CD14-positive monocyte (primary cell): ENCODE measurements around the gene KRTAP5-10. TPM values are rescaled to one million over a fixed set of nuclear protein-coding genes. Genes with fewer than 3 reads are reported as not detected.
"Not testable (repeated sequence)": the region's sequence is repeated elsewhere in the genome, so short reads cannot be mapped to it uniquely, and the experiment has no call there.

ENCODE experiments used
- DNase-seq, 3 donors: peaks; one replicate each; pipeline ENCODE4 v3.0.0-alpha.2; 2011 to 2022
- H2AFZ ChIP-seq: 2 replicates; pipeline ENCODE4 v1.6.0; 2012; ENCODE audit warnings: mild to moderate bottlenecking, low read depth, low read length, inconsistent platforms; ENCODE audit not compliant: insufficient read depth, poor library complexity, severe bottlenecking
- H3K27ac ChIP-seq, 2 donors: 1 replicate in 1 of 2; 2 replicates in 1 of 2; pipeline ENCODE4 v1.5.1; 2012 to 2013; ENCODE audit warnings: low read length in 2 of 2, control low read depth in 1 of 2, inconsistent platforms in 1 of 2, low read depth in 1 of 2, mild to moderate bottlenecking in 1 of 2
- H3K27me3 ChIP-seq, 2 donors: one replicate each; pipeline versions ENCODE4 v1.6.0 to v1.6.1; 2011 to 2013; ENCODE audit warnings: low read length in 2 of 2; ENCODE audit not compliant: control insufficient read depth in 2 of 2, insufficient read depth in 2 of 2
- H3K36me3 ChIP-seq, 2 donors: replicated peaks in 1 of 2; 1 replicate in 1 of 2; 2 replicates in 1 of 2; pipeline versions ENCODE4 v1.5.1 to v1.6.1; 2012 to 2013; ENCODE audit warnings: low read length in 2 of 2, control low read depth in 1 of 2, inconsistent platforms in 1 of 2, mild to moderate bottlenecking in 1 of 2; ENCODE audit not compliant: insufficient read depth in 2 of 2, control insufficient read depth in 1 of 2
- H3K4me1 ChIP-seq, 2 donors: 1 replicate in 1 of 2; 2 replicates in 1 of 2; pipeline versions ENCODE4 v1.5.1 to v1.6.1; 2012 to 2013; ENCODE audit warnings: low read length in 2 of 2, control low read depth in 1 of 2, inconsistent platforms in 1 of 2, mild to moderate bottlenecking in 1 of 2, moderate library complexity in 1 of 2; ENCODE audit not compliant: insufficient read depth in 2 of 2, control insufficient read depth in 1 of 2
- H3K4me2 ChIP-seq: replicated peaks from 2 replicates; pipeline ENCODE3; 2012; ENCODE audit warnings: low read length, moderate library complexity, mild to moderate bottlenecking; ENCODE audit not compliant: poor library complexity, severe bottlenecking; ENCODE audit errors: extremely low read depth
- H3K4me3 ChIP-seq, 3 experiments: fragments of 200-600 bp in 1 of 3; sonication (generic) in 1 of 3; replicated peaks in 1 of 3; 1 replicate in 2 of 3; 2 replicates in 1 of 3; pipeline ENCODE4 v1.5.1; 2011 to 2013; ENCODE audit warnings: low read length in 3 of 3, mild to moderate bottlenecking in 3 of 3, control low read depth in 2 of 3, low read depth in 2 of 3, inconsistent platforms in 1 of 3, moderate library complexity in 1 of 3
- H3K79me2 ChIP-seq: 2 replicates; pipeline ENCODE4 v1.6.0; 2012; ENCODE audit warnings: mild to moderate bottlenecking, control low read depth, inconsistent platforms, low read length, moderate library complexity; ENCODE audit not compliant: insufficient read depth
- H3K9ac ChIP-seq: 2 replicates; pipeline ENCODE4 v1.6.0; 2017; ENCODE audit warnings: low read length, mild to moderate bottlenecking; ENCODE audit not compliant: insufficient read depth, poor library complexity, severe bottlenecking
- H3K9me3 ChIP-seq, 2 donors: replicated peaks in 1 of 2; 1 replicate in 1 of 2; 2 replicates in 1 of 2; pipeline versions ENCODE4 v1.5.1 to v1.6.1; 2012 to 2013; ENCODE audit warnings: low read length in 2 of 2, control low read depth in 1 of 2; ENCODE audit not compliant: control insufficient read depth in 1 of 2, insufficient read depth in 1 of 2
- H4K20me1 ChIP-seq: 2 replicates; pipeline ENCODE4 v1.6.0; 2012; ENCODE audit warnings: mild to moderate bottlenecking, low read length, control low read depth, moderate library complexity; ENCODE audit not compliant: insufficient read depth
- H3K27ac Mint-ChIP-seq, 7 donors: one replicate each; pipeline ENCODE4 v1.8.0; 2020; ENCODE audit warnings: mild to moderate bottlenecking in 7 of 7, mixed read lengths in 7 of 7, moderate library complexity in 6 of 7, inconsistent platforms in 2 of 7
- H3K27me3 Mint-ChIP-seq, 3 donors: one replicate each; pipeline ENCODE4 v1.8.0; 2021 to 2022; ENCODE audit warnings: low read depth in 3 of 3, mild to moderate bottlenecking in 3 of 3, mixed read lengths in 3 of 3, moderate library complexity in 3 of 3, inconsistent platforms in 1 of 3
- H3K36me3 Mint-ChIP-seq, 2 donors: one replicate each; pipeline ENCODE4 v1.8.0; 2020; ENCODE audit warnings: mixed read lengths in 2 of 2, inconsistent platforms in 1 of 2, mild to moderate bottlenecking in 1 of 2
- H3K4me1 Mint-ChIP-seq: one replicate; pipeline ENCODE4 v1.8.0; 2020; ENCODE audit warnings: mild to moderate bottlenecking, mixed read lengths
- H3K4me3 Mint-ChIP-seq, 2 donors: one replicate each; pipeline ENCODE4 v1.8.0; 2020; ENCODE audit warnings: mild to moderate bottlenecking in 2 of 2, mixed read lengths in 2 of 2, moderate library complexity in 1 of 2
- H3K9me3 Mint-ChIP-seq, 7 donors: one replicate each; pipeline ENCODE4 v1.8.0; 2020 to 2022; ENCODE audit warnings: mixed read lengths in 7 of 7, mild to moderate bottlenecking in 6 of 7, moderate library complexity in 6 of 7, inconsistent platforms in 2 of 7
- WGBS: methylation state at CpG from one replicate; pipeline ENCODE4 v1.1.5; 2013; ENCODE audit warnings: missing lambda C conversion rate; ENCODE audit not compliant: insufficient coverage; 5-methylcytosine and 5-hydroxymethylcytosine counted together
- intact Hi-C, 2 donors: fragments of 100-400 bp; cut with micrococcal nuclease; formaldehyde crosslinking; loops; one replicate each; pipeline versions ENCODE4 v1.15.0 to v1.15.1; 2023
- polyA plus RNA-seq, 3 donors: library from polyadenylated mRNA; depleted of rRNA in 1 of 3; unstranded in 2 of 3; stranded (reverse) in 1 of 3; fragments of 300-500 nt in 2 of 3; fragments of >200 nt in 1 of 3; fragmentation: Illumina TruSeq in 2 of 3; gene quantifications; 1 replicate in 2 of 3; 2 replicates in 1 of 3; pipeline ENCODE4 v1.2.3, GENCODE V29; 2012 to 2021
- TF ChIP-seq, protein P1 (sequence below): fragments of 200-600 bp; IDR thresholded peaks from one replicate; pipeline ENCODE4 v1.8.0; 2022; ENCODE audit warnings: antibody characterized with exemption, mild to moderate bottlenecking

Gene KRTAP5-10
- polyA plus RNA-seq, 3 donors, result not detected

DNA sequence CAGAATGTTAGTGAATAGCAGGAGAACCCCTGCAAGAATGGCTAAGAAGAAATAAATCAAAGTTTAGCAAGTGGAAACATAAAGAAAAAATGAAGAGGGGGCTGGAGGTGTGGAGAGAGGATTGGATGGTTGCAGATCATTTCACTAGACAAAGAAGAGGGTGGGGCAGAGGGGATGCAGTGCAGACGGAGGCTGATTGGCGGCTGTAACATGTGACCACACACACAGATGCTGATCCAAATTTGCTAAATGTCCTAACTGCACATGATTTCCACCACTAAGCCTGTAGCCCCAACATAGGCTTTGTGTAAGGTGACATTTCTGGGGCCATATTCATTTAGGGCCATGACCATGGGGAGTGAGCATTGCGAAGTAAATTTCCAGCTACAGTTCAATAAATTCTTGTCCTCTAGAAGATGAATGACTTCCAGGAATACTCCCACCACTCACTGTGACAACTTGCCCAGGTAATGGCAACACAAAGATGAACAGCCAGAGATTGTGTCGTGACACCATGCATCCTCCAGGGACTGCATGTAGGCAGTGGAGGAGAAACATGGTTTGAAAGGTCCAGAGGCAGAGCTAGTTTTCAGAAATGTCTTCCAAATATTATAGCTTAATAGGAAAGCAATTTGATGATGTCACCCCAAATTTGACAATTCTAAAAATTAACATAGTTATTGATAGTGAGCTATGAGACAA lies 10.5 kb downstream of the KRTAP5-10 start:
- intact Hi-C loops, result no loop called here
- Histone ChIP-seq H2AFZ (no peak overlapping the region), H3K4me1 (no peaks in the 10 kb centered on the region), H3K9me3 (no peaks in the 10 kb centered on the region), H3K79me2 (no peaks in the 10 kb centered on the region), H3K27me3 (no peaks in the 10 kb centered on the region), H3K4me2 (no peak overlapping the region), H3K36me3 (no peaks in the 10 kb centered on the region), H3K9ac (no peak overlapping the region), H4K20me1 (no peaks in the 10 kb centered on the region), H3K4me3 (no peak overlapping the region), H3K27ac (no peak overlapping the region)
- H3K36me3 Mint-ChIP-seq, result no peaks in the 10 kb centered on the region
- no CpG with 5 or more reads among the region's 4 CpGs for WGBS
- H3K4me3 Mint-ChIP-seq, result no peak overlapping the region
- H3K4me1 Mint-ChIP-seq, result peaks cover 6% of the 10 kb centered on the region
- H3K27me3 Mint-ChIP-seq, result peaks cover 0 to 6% (median 2%) of the 10 kb centered on the region in 3 donors
- H3K9me3 Mint-ChIP-seq, result no peaks in the 10 kb centered on the region
- TF ChIP-seq, protein P1, sequence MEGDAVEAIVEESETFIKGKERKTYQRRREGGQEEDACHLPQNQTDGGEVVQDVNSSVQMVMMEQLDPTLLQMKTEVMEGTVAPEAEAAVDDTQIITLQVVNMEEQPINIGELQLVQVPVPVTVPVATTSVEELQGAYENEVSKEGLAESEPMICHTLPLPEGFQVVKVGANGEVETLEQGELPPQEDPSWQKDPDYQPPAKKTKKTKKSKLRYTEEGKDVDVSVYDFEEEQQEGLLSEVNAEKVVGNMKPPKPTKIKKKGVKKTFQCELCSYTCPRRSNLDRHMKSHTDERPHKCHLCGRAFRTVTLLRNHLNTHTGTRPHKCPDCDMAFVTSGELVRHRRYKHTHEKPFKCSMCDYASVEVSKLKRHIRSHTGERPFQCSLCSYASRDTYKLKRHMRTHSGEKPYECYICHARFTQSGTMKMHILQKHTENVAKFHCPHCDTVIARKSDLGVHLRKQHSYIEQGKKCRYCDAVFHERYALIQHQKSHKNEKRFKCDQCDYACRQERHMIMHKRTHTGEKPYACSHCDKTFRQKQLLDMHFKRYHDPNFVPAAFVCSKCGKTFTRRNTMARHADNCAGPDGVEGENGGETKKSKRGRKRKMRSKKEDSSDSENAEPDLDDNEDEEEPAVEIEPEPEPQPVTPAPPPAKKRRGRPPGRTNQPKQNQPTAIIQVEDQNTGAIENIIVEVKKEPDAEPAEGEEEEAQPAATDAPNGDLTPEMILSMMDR, result no peak
- H3K27ac Mint-ChIP-seq, result no peak overlapping the region
- DNase-seq, result no peak

- H3K9me3 Mint-ChIP-seq, H3K4me2 ChIP-seq, H3K36me3 Mint-ChIP-seq, H4K20me1 ChIP-seq, H3K79me2 ChIP-seq, H3K27me3 Mint-ChIP-seq, H3K27me3 ChIP-seq, H3K4me1 Mint-ChIP-seq, H3K27ac Mint-ChIP-seq, H3K36me3 ChIP-seq, H2AFZ ChIP-seq, intact Hi-C loops, DNase-seq, H3K9me3 ChIP-seq, H3K4me1 ChIP-seq, H3K9ac ChIP-seq, H3K4me3 Mint-ChIP-seq, H3K27ac ChIP-seq, H3K4me3 ChIP-seq: not testable (repeated sequence)
- 91% methylated on average over 19 of the region's 41 CpGs for WGBS
Measured at GRCh38 chr11:71576688-71577465, 11.5 kb downstream of the KRTAP5-10 start.
